Right lobe of liver (tissue), 6 donors: ENCODE measurements around the gene CCSER1. TPM values are rescaled to one million over a fixed set of nuclear protein-coding genes. Genes with fewer than 3 reads are reported as not detected.
"Not testable (repeated sequence)": the region's sequence is repeated elsewhere in the genome, so short reads cannot be mapped to it uniquely, and the experiment has no call there.

Experiments
- ATAC-seq, 4 donors: fragments of 200-7000 bp; cut with Tn5 transposase; one replicate each; pipeline ENCODE4 v1.9.1; 2020; ENCODE audit warnings: mild to moderate bottlenecking in 4 of 4, moderate library complexity in 4 of 4
- DNase-seq, 3 donors: peaks; one replicate each; pipeline ENCODE4 v3.0.0-alpha.2; 2020
- H3K27ac ChIP-seq, 3 donors: fragments of 200-600 bp; one replicate each; pipeline ENCODE4 v1.8.0; 2022
- H3K27me3 ChIP-seq, 2 donors: fragments of 200-600 bp; one replicate each; pipeline ENCODE4 v1.8.0; 2022
- H3K36me3 ChIP-seq, 4 donors: fragments of 200-600 bp; sonication (generic) in 1 of 4; one replicate each; pipeline versions ENCODE4 v1.5.1 to v1.8.0; 2017 to 2022; ENCODE audit warnings: control low read depth in 1 of 4
- H3K4me1 ChIP-seq, 4 donors: fragments of 200-600 bp; sonication (generic) in 1 of 4; one replicate each; pipeline versions ENCODE4 v1.5.1 to v1.8.0; 2017 to 2022; ENCODE audit warnings: control low read depth in 1 of 4
- H3K4me3 ChIP-seq, 3 donors: fragments of 200-600 bp; one replicate each; pipeline ENCODE4 v1.8.0; 2022
- H3K9me3 ChIP-seq, 4 donors: fragments of 200-600 bp; sonication (generic) in 1 of 4; one replicate each; pipeline versions ENCODE4 v1.5.1 to v1.8.0; 2017 to 2022; ENCODE audit warnings: control low read depth in 1 of 4
- POLR2A ChIP-seq: fragments of 450-650 bp; IDR thresholded peaks from one replicate; pipeline ENCODE4 v1.6.1; 2017; ENCODE audit warnings: antibody characterized with exemption, mild to moderate bottlenecking
- WGBS: methylation state at CpG from one replicate; pipeline ENCODE4 v1.1.6; 2018; ENCODE audit warnings: low coverage, low lambda C conversion rate; ENCODE audit not compliant: insufficient coverage; ENCODE audit errors: missing lambda C conversion rate; 5-methylcytosine and 5-hydroxymethylcytosine counted together
- intact Hi-C, 2 donors: fragments of 100-400 bp; cut with DNase I; formaldehyde crosslinking; loops; one replicate each; pipeline versions ENCODE4 v1.11.2 to v1.14.1; 2022
- total RNA-seq, 6 experiments: library from RNA; depleted of rRNA in 2 of 6; stranded (reverse); fragments of >200 nt in 2 of 6; fragmentation: NEBNext Ultra II Directional in 3 of 6; extraction: Animal tissue kit (Norgen Biotek cat#: 25700) in 3 of 6; gene quantifications; one replicate each; pipeline versions ENCODE4 v1.1.0 to v1.2.4, GENCODE V29; 2016 to 2023
- TF ChIP-seq, protein P1 (sequence below), 4 donors: fragments of 200-600 bp in 3 of 4; fragments of 450-650 bp in 1 of 4; IDR thresholded peaks; one replicate each; pipeline versions ENCODE4 v1.5.1 to v1.8.0; 2016 to 2022; ENCODE audit warnings: antibody characterized with exemption in 4 of 4, mild to moderate bottlenecking in 2 of 4
- donor health status: DM: no; HTN: yes; CAD: no.
- donor health status: DM: no; HTN: no; CAD: no.
- donor health status: DM: no; HTN: no; CAD: no.
- donor health status: DM: no; HTN: yes; CAD: no.
- donor health status: DM: no; HTN: yes; CAD: no.

Gene CCSER1
- total RNA-seq, 6 experiments from 2014 or later = 0.15 to 1.00 (median 0.65) TPM

DNA sequence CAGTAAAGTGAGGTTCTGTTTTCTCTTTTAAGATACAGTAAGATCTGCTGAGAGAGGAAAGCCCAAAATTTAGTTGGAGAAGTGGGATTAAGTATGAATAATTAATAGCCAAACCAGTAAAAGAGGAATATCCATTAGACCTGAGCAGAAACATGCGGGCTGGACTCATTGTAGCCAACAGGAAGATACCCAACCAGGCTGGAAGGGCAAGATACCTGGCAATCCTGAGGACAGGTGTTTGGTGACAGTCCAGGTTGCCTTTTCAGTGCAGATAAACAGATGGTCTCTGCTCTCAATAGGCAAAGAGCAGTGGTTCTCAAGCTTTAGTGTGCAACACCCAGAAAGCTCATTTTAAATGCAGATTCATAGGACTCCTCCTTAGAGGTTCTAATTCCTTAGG is 1195.8 kb downstream of the CCSER1 start:
- no peaks in the 10 kb centered on the region for H3K9me3 ChIP-seq
- H3K36me3 ChIP-seq = no peaks in the 10 kb centered on the region
- intact Hi-C loops = no loop called here
- TF ChIP-seq, protein P1, sequence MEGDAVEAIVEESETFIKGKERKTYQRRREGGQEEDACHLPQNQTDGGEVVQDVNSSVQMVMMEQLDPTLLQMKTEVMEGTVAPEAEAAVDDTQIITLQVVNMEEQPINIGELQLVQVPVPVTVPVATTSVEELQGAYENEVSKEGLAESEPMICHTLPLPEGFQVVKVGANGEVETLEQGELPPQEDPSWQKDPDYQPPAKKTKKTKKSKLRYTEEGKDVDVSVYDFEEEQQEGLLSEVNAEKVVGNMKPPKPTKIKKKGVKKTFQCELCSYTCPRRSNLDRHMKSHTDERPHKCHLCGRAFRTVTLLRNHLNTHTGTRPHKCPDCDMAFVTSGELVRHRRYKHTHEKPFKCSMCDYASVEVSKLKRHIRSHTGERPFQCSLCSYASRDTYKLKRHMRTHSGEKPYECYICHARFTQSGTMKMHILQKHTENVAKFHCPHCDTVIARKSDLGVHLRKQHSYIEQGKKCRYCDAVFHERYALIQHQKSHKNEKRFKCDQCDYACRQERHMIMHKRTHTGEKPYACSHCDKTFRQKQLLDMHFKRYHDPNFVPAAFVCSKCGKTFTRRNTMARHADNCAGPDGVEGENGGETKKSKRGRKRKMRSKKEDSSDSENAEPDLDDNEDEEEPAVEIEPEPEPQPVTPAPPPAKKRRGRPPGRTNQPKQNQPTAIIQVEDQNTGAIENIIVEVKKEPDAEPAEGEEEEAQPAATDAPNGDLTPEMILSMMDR (IDR thresholded peaks at IDR 0.05) = no peak
- TF ChIP-seq POLR2A = no peak
- no peaks in the 10 kb centered on the region for H3K4me1 ChIP-seq
- ATAC-seq = no peak
- no peak overlapping the region for H3K4me3 ChIP-seq
- no peaks in the 10 kb centered on the region for H3K27me3 ChIP-seq
- no peak overlapping the region for H3K27ac ChIP-seq
- DNase-seq = no peak
- 71% methylated on average over 1 of the region's 1 CpG for WGBS

DNA sequence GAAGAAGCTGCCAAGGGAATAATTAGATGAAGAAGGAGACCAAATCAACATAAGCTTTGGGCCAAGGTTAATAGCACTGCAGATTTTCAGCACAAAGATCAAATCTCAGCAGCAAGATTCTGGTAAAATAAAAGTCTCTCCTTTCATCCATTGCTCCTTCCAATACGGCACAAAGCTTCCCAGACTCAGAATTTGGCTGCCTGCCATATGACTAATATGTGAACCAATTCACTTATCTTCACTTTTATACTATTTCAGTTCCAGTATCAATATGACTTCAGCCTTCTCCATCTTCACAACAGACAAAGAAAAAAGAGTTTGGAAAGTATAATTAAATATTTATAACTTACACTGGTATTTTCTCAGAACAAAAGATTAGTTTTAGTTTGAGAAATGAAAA is 1198.3 kb downstream of the CCSER1 start:
- Histone ChIP-seq H3K27me3 (no peaks in the 10 kb centered on the region), H3K4me1 (no peaks in the 10 kb centered on the region), H3K36me3 (no peaks in the 10 kb centered on the region), H3K27ac (no peak overlapping the region), H3K4me3 (no peak overlapping the region), H3K9me3 (no peaks in the 10 kb centered on the region)
- intact Hi-C loops = no loop called here
- no peak for DNase-seq
- TF ChIP-seq POLR2A = no peak
- TF ChIP-seq, protein P1 (IDR thresholded peaks at IDR 0.05) = no peak
- no peak for ATAC-seq
- WGBS = 18% methylated on average over 1 of the region's 1 CpG

DNA sequence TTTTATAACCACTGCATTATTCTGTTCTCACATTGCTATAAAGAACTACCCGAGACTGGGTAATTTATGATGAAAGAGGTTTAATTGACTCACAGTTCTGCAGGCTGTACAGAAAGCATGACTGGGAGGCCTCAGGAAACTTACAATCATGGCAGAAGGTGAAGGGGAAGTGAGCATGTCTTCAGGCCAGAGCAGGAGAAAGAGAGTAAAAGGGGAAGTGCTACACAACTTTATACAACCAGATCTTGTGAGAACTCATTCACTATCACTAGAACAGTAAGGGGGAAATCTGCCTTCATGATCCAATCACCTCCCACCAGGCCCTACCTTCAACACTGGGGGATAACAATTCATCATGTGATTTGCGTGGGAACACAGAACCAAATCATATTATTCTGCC is 1199.0 kb downstream of the CCSER1 start:
- ATAC-seq = not testable (repeated sequence)
- WGBS = 65% methylated on average over 2 of the region's 2 CpGs

DNA sequence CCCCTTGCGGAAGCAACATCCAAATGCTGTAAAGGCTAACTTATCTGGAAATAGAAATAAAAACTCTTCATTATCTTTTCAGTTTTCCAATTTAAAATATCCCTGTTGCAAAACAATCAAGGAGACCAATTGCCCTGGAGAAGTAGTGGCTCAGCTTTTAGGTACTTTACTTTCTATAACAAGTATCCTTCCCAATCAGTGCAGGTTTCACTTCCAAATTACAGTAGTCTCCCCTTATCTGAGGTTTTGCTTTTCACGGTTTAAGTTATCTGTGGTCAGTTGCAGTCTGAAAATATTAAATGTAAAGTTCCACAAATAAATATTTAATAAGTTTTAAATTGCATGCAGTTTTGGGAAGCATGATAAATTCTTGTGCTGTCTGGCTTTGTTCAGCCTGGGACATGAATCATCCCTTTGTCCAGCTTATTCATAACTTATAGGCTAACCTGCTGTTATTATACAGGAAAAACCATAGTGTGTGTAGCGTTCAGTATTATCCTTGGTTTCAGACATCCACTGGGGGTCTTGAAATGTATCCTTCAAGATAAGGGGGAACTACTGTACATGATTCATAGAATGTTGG is 1203.5 kb downstream of the CCSER1 start:
- Histone ChIP-seq H3K27me3 (no peaks in the 10 kb centered on the region), H3K27ac (no peak overlapping the region), H3K9me3 (no peaks in the 10 kb centered on the region), H3K4me1 (no peaks in the 10 kb centered on the region), H3K36me3 (no peaks in the 10 kb centered on the region), H3K4me3 (no peak overlapping the region)
- WGBS = 46% methylated on average over 3 of the region's 3 CpGs
- intact Hi-C loops = no loop called here
- TF ChIP-seq, protein P1 (IDR thresholded peaks at IDR 0.05) = no peak
- TF ChIP-seq POLR2A = no peak
- no peak for ATAC-seq
- no peak for DNase-seq

More for the DNA sequence above, 1199.0 kb downstream of the CCSER1 start:
- H3K4me1 ChIP-seq, H3K4me3 ChIP-seq, intact Hi-C loops, H3K27ac ChIP-seq, H3K9me3 ChIP-seq, H3K36me3 ChIP-seq, DNase-seq, H3K27me3 ChIP-seq: not testable (repeated sequence)

DNA sequence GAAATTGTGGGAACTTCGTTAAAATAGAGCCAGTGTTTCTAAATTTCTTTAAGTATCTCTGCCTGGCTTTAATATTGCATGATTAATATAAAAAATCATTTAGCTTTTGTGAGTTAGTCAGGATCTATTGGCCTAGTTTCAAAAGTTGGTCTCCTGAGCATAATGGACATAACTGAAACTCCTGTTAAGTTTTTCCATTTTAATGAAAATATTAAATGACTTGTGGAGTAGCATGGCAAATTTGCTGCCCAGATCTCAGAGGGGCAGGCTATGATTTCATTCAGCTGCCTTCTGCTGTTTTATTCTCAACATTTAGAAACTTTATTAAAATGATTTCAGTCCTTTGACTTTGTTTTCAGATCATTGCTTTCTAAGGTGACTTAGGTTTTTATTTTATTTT is 1213.6 kb downstream of the CCSER1 start:
- no peaks in the 10 kb centered on the region for H3K4me1 ChIP-seq
- 57% methylated on average over 1 of the region's 1 CpG for WGBS
- DNase-seq (no peak), ATAC-seq (no peak)
- intact Hi-C loops = no loop called here
- no peak overlapping the region for H3K4me3 ChIP-seq
- no peak overlapping the region for H3K27ac ChIP-seq
- H3K36me3 ChIP-seq = no peaks in the 10 kb centered on the region
- no peak for TF ChIP-seq POLR2A
- TF ChIP-seq, protein P1 (IDR thresholded peaks at IDR 0.05) = no peak
- H3K9me3 ChIP-seq = no peaks in the 10 kb centered on the region
- no peaks in the 10 kb centered on the region for H3K27me3 ChIP-seq
